GM18867 (cell line): Measurements from ENCODE around the gene FLII.

Experiments used
- ATAC-seq: cut with Tn5 transposase; IDR thresholded peaks from one replicate; pipeline ENCODE4 v1.9.1; 2021; ENCODE audit warnings: mild to moderate bottlenecking, moderate library complexity; ENCODE audit not compliant: unreplicated experiment

Gene FLII

DNA sequence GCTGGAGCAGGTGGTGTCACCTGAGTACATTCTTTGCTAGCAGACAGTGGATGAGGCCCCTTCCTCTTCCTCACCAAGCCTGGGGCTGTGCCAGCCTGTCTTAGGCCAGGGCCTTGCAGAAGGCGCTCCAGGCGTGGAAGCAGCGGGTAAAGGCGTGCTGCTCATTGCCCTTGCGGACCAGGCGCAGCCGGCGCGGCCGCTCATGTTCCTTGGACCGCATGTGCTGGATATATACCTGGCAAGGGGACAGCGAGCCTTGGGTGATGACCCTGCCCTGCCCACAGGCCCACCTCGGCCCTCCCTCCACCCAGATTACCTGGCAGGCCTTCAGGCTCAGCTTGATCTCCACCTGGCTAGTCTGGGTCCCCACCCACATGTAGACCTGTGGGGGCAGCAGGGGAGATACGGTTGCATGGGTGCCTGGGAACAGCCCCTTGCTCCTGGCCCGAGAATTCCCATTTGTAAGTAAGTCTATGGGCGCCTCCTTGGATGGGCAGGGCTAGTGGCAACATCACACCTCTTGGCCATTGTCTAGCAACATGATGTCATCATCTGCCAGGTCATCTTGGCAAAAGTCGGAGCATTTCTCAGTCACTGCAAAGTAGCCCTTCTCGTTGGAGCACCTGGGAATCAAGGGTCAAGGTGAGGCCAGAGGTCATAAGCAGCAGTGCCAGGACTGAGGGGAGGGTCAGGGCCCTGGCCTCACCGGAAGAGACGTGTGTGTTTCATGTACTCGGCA is 13.3 kb downstream of the FLII start:
- ATAC-seq, result no peak

DNA sequence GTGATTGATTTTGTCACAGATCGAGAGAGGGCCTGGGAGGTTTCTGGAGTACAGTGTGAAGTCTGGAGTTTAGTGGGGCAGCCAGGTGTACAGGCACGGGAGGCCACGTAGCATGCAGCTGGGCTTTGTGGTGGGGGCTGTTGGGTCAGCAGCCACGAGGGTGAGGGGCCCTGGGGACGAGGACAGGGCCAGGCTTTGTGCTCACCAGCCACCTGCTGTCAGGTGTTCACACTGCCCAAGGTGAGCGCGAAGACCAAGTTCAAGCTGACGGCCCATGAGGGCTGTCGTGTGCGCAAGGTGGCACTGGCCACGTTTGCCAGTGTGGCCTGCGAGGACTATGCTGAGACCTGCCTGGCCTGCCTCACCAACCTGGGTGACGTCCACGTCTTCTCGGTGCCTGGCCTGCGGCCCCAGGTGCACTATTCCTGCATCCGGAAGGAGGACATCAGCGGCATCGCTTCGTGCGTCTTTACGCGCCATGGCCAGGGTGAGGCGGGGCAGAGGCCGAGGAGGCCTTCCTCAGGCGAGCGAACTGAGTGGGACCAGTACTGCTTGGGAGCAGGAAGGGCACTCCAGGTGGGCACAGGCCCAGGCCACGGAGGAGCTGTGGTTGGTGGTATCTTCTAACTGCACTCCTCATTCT is 17.2 kb downstream of the FLII start:
- no peak for ATAC-seq

DNA sequence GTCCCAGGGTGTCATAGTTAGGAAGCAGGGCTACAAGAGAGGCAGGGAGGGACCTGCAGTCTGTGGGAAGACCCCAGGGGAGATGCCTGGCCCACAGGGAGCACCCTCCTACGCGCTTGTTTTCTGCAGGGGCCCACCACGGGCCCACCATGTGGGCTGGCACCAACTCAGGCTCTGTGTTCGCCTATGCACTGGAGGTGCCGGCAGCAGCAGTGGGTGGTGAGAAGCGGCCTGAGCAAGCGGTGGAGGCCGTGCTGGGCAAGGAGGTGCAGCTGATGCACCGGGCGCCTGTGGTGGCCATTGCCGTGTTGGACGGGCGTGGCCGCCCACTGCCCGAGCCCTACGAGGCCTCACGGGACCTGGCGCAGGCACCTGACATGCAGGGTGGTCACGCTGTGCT is 18.1 kb downstream of the FLII start:
- ATAC-seq, result no peak

DNA sequence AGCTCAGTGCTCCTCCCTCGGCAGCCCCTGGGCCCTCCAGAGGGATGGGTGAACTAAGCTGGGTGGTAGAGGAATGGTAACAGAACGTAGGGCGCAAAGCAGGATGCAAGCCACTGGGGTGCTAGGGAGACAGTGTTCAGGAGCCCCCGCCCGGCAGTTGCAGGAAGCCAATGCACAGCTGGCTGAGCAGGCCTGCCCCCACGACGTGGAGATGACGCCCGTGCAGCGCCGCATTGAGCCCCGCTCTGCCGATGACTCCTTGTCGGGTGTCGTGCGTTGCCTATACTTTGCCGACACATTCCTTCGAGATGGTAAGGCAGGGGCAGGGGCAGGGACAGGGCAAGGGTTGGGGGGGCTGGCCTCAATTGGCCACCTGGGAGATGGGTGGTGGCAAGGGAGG is 20.2 kb downstream of the FLII start:
- ATAC-seq, result no peak

DNA sequence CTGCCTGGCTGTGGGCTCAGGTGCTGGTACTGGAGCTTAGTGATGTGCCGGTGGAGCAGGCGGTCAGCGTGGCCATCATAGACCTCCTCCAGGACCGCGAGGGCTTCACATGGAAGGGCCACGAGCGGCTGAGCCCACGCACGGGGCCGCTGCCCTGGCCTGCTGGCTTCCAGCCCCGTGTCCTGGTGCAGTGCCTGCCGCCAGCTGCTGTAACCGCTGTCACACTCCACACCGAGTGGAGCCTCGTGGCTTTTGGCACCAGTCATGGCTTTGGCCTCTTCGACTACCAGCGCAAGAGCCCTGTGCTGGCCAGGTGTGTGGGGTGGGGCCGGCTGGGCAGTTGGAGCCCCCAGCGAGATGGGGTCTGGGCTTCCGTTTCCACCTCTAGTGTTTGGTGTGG is 21.1 kb downstream of the FLII start:
- ATAC-seq, result no peak

DNA sequence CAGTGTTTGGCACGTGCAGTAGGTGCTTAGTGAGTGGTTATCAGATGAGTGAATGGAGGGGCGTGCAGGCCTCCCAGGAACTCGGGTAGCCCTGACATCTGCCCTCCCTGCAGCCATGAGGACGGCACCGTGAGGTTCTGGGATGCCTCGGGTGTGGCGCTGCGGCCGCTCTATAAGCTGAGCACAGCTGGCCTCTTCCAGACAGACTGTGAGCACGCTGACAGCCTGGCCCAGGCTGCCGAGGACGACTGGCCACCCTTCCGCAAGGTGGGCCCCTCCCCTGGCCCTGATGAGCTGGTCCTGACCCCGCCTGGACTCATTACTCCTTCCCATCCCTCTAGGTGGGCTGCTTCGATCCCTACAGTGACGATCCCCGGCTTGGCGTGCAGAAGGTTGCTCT is 22.0 kb downstream of the FLII start:
- ATAC-seq, result no peak

DNA sequence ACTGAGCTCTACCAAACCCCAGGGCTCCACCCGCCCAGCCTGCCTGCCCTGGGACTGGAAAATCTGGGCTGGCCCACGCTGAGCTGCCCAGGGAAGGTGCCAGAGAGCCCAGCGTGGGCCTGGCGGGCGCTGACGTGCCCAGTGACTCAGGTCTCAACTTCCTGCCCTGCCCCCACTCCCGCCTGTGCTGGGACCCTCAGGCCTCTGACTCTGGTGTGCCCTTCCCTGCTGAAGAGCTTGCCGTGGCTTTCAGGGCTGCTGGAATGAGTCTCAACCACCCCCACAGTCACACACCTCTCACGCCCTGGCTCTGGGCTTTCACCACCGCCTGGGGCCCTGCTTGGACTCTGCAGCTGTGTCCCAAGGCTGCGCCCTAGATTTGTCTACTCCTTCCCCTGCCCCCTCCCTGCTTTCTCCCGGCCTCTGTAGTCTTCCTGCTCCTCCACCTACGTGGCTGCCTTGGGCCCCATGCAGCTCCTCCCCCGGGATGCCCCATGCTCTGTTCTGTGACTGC is 22.7 kb downstream of the FLII start:
- ATAC-seq, result no peak

DNA sequence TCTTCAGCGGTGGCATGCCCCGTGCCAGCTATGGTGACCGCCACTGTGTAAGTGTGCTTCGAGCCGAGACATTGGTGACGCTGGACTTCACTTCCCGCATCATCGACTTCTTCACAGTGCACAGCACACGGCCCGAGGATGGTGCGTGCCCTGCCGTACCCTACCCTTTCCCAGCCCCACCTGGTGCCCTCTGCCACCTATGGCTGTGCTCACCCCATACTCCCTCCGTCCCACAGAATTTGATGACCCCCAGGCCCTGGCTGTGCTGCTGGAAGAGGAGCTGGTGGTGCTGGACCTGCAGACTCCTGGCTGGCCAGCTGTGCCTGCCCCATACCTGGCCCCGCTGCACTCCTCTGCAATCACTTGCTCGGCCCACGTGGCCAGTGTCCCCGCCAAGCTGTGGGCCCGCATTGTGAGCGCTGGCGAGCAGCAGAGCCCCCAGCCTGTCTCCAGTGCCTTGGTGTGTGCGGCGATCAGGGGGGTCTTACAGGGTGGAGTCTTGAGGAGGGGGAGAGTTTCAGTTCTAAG is 23.6 kb downstream of the FLII start:
- no peak for ATAC-seq

DNA sequence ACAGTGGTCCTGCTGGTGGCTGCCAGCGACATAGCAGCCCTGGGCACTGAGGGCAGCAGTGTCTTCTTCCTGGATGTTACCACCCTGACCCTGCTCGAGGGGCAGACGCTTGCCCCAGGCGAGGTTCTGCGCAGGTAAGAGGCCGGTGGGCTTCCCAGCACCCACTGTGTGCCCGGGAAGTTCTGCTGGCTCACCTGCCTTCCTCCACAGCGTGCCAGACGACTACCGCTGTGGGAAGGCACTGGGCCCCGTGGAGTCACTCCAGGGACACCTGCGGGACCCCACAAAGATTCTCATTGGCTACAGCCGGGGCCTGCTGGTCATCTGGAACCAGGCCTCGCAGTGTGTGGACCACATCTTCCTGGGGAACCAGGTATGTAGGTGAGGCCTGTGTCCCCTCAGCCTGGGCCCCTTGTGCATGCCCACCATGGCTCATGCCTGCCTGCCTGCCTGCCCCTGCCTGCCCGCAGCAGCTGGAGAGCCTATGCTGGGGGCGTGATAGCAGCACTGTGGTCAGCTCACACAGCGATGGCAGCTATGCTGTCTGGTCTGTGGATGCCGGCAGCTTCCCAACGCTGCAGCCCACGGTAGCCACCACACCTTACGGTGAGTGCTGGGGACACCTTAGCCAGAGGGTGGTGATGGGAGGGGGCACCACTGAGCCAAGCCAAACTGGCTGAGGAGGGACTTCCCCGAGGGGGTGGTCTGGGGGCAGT is 24.6 kb downstream of the FLII start:
- ATAC-seq, result no peak

DNA sequence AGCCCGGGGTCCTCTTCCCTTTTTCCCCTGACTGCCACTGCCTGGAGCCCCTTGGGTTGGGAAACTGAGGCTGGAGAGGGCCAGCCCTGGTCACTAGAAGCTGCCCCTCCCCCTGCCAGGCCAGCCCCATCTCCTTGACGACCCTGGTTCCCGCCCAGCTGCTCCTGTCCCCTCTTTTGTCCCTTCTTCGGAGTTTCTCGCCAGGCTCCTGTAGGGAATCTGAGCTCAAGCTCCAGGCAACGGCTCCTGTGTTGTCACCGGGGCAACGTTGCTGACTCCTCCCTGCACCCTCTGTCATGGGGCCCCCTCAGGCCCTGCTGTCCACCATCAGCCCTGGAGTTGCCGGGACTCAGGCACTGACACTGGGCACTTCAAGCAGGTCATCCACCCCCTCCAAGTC is 27.4 kb downstream of the FLII start:
- ATAC-seq, result no peak

DNA sequence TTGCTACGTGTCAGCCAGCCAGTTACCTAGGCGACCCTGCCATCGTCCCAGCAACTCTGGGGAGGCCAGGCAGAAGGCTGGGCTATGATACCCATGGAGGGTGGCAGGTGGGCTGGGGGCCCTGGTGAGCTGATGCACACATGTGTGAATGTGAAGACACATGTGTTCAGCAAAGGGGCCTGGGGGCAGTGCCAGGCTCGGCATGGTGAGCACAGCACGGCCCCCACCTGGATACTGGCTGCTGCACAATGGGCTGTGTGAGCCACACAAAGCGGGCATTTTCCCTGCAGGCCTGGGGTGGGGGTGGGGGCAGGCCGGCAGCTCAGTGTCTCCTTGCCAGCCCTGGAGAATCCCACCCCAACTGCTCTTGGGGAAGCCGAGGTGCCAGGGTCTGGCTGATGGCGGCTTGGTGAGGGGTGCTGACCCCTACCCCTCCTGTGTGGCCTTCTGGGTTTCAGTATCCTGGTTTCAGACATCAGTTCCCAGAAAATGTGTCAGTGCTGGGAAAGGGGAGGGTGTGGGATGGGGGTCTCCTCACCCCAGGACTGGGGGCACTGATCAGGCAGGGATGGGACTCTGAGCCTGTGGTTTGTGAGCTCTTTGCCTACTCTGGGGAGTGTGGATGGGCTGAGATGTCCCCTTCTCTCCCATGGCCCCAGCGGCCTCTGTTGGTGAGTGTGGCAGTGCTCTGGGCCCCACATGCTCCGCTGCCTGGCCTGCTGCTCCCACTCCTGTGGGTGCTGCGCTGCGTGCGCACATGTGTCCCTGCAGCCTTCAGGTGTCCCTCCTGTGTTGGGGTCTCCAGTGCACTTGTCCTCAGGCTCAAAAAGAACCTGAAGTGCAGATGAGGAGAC is 28.0 kb downstream of the FLII start:
- ATAC-seq, result no peak

DNA sequence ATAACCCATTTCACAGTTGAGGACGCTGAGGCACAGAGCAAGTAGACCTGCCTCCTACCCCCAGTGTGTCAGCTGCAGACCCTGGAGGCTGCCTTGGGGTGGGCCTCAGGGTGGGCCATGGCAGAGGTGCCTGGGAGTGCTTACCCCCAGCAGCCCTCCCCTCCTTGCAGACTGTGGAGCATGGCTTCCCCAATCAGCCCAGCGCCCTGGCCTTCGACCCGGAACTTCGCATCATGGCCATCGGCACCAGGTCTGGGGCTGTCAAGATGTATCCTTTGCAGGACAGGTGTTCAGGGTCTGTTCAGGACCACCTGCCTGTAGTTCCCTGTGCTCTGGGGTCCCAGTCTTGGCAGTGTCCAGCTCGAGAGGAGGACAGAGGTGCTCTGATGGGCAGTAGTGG is 28.8 kb downstream of the FLII start:
- ATAC-seq, result no peak

DNA sequence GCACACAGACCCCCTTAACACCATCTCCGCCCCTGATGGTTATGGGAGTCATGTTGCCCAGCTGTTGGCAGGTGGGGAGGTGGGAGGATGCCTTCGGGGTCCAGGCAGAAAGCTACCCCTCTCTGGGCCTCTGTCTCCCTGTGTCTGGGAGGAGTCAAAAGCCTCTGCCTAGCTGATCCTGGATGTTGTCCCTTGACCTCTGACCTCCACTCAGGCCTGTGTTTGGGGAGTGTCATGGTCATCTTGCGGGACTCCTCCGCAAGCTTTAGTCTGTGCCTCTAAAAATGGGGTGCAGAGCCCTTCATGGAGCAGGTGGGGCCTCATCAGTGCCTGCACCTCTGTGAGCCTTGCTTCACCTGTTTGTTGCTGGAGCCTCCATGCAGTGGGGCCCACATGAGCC is 29.3 kb downstream of the FLII start:
- ATAC-seq, result no peak

DNA sequence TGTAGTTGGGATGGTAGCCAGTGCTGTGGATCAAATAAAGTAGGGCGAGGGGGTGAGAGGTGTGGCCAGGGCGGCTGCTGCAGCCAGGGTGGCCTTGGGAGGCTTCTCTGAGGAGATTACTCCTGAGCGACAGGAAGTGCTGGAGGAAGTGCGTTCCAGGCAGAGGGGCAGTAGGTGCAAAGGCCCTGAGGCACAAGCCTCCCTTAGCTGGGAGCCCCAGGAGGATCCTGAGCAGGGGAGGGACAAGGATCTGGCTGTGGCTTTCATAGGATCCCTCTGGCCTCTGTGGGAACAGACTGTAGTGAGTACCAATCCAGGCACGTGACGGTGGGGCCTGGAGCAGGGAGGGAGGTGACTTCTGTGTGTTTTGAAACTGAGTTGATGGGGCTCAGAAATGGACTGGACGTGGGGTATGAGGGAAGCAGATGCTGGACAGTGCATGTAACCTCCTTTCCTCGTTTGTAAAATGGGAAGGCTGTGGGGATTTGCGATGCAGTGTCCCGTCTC is 30.3 kb downstream of the FLII start:
- no peak for ATAC-seq

DNA sequence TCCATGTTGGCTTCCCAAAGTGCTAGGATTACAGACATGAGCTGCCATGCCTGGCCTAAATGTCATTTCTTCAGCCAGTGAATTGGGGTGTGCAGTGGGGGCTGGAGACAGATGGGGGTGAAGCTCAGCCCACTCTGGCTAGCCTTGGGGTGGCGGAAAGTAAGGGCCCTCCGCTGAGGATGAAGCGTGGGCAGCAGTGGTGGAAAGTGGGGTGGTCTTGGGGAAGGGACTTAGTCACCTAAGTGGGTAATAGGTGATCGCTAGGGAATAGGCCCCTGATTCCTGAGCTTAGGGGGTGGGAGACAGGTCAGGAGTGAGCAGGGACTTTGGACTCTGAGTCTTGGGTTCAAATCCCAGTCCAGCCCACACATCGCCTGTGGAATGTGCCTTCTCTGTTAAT is 30.9 kb downstream of the FLII start:
- ATAC-seq, result no peak

DNA sequence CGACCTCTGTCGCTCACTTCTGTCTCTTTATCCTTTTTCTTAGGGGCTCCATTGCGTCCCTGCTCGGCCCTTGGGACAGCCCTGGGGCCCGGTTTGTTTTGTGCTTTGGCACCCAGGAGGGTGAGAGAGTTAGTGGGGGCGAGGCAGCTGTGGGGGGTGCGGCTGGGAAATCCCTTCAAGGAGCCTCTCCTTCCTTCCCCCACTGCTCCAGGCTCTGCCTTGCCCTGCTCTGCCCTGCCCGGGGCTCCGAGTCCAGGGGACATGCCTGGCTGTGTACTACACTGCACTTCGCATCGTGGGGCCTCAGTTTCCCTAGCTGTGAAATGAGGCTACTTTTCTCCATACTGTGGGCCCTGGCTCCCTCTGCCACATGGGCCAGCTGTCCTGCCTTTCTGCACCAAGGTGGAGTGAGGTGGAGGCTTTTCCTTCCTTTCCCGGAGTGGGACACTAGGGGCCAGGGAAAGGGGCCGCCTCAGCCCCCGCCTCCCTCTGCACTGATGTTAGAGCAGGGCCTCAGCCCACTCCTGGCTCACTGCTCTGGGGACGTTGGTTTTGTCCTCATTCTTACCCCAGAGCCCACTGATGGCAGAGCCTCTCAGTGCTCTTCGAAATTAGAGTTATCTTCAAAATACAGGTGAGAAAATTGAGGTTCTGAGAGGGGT is 32.1 kb downstream of the FLII start:
- ATAC-seq, result no peak

DNA sequence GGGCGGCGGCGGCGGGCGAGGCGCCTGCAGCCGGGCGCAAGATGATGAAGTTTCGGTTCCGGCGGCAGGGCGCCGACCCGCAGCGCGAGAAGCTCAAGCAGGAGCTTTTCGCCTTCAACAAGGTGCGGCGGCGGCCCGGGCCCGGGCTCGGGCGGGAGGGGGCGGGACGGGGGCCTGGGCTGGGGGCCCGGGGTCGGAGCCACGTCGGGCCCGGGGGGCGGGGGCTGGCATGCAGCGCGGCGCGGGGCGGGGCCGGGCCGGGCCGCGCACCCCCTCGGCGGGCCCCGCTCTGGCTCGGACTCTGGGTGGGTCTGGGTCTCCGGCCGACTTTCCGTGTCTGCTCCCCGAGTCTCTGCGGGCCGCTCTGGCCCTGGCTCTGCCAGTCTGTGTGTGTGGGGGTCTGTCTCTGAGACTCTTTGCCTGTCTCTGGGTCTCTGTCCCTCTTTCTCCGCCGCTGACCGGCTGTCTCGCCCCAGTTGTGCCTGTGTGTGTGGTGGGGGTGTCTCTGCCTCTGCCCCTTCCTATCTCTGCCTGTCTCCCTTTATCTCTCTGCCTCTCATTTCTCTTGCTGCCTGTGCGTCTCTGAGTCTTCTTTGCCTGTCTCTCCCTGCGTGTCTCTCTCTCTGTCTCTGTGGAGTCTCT is 32.8 kb downstream of the FLII start:
- no peak for ATAC-seq

DNA sequence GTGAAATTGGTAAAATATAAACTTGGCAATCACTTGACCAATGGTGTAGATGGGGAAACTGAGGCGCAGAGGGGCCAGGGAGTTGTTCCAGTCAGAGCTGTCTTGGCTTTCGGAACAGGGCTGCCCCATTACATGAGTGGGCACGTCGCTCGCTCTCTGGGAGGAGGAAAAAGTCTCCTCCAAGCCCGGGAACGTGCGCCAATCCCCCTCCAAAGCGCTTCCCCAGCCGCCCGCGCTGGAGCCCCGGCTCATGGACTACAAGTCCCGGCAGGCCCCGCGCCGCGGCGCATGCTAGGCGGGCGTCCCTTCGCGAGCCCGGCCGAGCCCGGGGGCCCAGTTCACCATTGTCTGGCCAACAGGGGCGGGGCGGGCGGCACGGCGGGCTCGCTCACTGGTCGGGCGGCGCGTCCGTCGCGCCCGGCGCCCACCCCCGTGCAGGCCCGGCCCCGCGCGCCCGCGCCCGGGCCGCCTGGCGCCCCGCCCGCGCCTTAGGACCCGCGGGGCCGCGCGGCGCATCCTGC is 33.4 kb downstream of the FLII start, which contains the start of gene LLGL1:
TSS of gene LLGL1 (plus strand) at position 515 of the 521 bp plus-strand sequence. CDS start 48 bp downstream, outside the sequence.
- peak; percentile 86 for ATAC-seq
